A549 treated with RU486 at 1 μM for 4 hours (cell line): ENCODE data around the gene XYLT2. TPM values are rescaled to one million over a fixed set of nuclear protein-coding genes. Genes with fewer than 3 reads are reported as not detected.

Experiments used
- total RNA-seq: library from RNA; stranded (reverse); fragments of 200-300 nt; extraction: Qiagen RNA extraction; gene quantifications from 5 replicates; pipeline ENCODE4 v1.2.3, GENCODE V29; 2022; ENCODE audit warnings: low read depth

The XYLT2 gene
- total RNA-seq = 18.9 to 23.7 TPM (median 21.4 TPM) in 5 replicates

DNA sequence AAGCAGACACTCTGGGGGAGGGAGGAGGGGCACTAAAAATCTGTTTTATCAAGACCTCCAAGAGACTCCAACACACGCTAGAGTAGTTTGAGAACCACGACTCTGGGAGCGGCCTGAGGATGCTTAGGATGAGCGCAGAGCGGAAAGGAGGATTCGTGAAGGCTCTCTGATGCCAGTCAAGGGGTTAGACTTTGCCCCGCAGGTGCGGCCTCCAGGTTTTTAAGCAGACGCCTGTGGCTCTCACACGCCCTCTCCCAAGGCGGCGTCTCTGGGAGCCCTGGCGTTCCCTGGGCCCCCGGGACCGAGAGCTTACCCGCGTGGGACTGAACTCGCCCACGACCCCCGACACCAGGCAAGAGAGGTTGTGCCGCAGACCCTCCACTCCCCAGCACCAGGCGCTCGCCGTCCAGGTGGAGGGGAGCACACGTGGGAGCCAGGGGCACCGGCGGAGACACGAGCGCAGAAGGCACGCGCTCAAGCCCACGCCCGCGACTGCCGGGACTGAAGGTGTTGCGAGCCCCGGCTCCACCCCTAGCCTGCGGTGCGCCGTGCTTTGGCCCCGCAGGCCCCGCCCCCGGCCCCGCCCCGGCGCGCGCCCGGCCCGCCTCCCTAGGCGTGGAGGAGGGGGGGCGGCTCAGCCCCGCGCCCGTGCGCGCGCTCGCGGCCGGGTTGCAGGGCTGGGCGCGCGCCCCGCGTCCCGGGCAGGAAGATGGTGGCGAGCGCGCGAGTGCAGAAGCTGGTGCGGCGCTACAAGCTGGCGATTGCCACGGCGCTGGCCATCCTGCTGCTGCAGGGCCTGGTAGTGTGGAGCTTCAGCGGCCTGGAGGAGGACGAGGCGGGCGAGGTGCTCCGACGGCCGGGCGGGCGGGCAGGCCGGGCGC lies at the start of gene XYLT2:
Gene XYLT2, plus strand, starts transcription at position 695 of the 881 bp plus-strand sequence. Its CDS starts 15 bp downstream, at position 710.

DNA sequence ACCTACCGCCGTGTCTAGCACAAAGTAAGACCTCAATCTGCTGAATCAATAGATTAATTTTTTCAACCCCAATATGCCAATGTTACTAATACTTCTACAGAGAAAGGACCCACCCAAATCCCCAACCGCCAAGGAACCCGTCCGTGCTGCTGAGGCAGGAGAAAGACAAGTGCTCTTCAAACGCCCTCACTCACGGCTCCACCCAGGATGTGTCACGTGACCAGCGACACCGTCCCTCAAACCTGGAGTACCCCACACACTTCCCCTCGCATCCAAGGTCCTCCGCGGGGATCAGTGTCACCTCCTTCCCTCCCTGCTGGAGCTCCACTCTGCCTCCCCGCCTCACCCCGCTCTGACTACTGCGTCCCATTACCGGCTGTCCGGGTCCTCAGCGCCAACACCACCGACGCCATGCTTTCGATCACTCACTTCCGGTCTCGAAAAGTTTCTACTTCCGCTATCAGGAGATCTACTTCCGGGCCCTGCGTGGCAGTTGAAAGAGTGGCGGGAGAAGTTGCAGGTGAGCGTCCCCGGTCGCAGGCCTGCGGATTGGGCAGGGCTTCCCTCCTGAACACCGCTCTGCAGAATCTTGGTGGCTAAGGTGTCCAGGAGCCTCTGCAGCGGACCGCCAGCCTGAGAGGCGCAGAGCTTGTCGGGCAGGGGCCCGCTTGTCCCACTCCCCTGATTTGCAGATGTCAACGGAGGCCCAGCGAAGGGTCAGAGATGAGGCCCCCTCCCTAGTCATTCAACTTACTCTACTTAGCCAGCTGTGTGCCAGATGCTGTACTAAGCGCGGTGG lies 27.0 kb downstream of the XYLT2 start, which contains the start of the genes EME1 and MRPL27:
Gene EME1, plus strand, starts transcription at position 472 of the 799 bp plus-strand sequence. CDS start 1,980 bp downstream, outside the sequence.
Gene MRPL27, minus strand, starts transcription at position 427 of the 799 bp plus-strand sequence. Its CDS starts 14 bp downstream, at position 413.

DNA sequence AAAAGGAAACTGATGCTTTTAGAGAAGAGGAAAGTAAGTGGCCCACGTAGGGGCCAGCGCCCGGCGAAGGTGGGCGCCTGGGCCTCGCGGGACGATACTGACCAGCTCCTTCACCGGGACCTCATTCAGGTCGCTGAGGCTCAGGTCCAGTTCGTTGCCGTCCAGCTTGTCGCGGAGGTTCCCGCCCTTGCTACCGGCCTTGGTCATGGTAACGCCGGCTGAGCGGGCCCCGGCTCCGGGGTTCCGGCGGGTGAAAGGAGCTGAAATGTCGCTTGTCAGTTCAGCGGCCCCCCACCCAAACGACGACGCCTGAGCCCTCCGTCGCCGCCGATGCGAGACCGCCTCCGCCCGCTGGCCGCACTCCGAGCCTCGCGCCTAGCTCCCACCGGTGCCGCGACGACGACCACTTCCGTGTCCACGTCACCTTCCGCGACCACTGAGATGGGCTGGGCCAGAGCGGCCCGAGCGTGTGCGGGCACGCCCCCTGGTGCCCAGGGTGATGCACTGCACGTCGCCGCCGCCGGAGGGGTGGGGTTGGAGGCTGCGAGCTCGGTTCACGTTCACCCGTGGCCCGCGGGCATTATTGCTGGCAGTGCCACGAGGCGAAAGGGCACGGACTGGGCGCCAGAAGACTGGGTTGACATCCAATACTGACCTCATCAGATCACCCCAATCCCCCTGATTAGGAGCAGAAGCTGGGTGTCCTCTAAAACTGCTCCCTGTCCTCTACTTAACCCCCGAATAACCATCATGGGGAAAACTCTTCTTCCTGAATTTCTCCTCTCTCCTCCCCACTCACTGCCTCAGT lies 51.4 kb downstream of the XYLT2 start, which contains the start of gene LRRC59:
Gene LRRC59, minus strand, starts transcription at position 413 of the 808 bp plus-strand sequence. Its CDS starts 206 bp downstream, at position 207.

Other genes with a start within 250 kb of the XYLT2 start
- 0.18 to 0.88 TPM (median 0.38 TPM) in 5 replicates for gene SAMD14, start 216.0 kb upstream of the XYLT2 start, total RNA-seq
- gene PPP1R9B, start 195.4 kb upstream of the XYLT2 start, total RNA-seq = 44.5 to 63.0 TPM (median 59.3 TPM) in 5 replicates
- 1.1 to 2.3 TPM (median 2.0 TPM) in 4 of 5 replicates, not detected in the other for gene SGCA, start 180.1 kb upstream of the XYLT2 start, total RNA-seq
- 4.6 to 9.7 TPM (median 6.6 TPM) in 5 replicates for gene COL1A1, start 144.5 kb upstream of the XYLT2 start, total RNA-seq
- 21.2 to 28.6 TPM (median 23.5 TPM) in 5 replicates for gene TMEM92, start 71.7 kb upstream of the XYLT2 start, total RNA-seq
- gene MRPL27, start 27.1 kb downstream of the XYLT2 start, total RNA-seq = 137 to 172 TPM (median 142 TPM) in 5 replicates
- gene EME1, start 27.1 kb downstream of the XYLT2 start, total RNA-seq = 13.9 to 16.5 TPM (median 14.9 TPM) in 5 replicates
- gene LRRC59, start 51.4 kb downstream of the XYLT2 start, total RNA-seq = 223 to 243 TPM (median 236 TPM) in 5 replicates
- gene ACSF2, start 80.1 kb downstream of the XYLT2 start, total RNA-seq = 10.0 to 15.4 TPM (median 14.3 TPM) in 5 replicates
- not detected in 5 replicates for gene CHAD, start 122.8 kb downstream of the XYLT2 start, total RNA-seq
- 28.3 to 37.0 TPM (median 35.1 TPM) in 5 replicates for gene RSAD1, start 132.7 kb downstream of the XYLT2 start, total RNA-seq
- 0.37 to 0.85 TPM (median 0.51 TPM) in 5 replicates for gene MYCBPAP, start 162.3 kb downstream of the XYLT2 start, total RNA-seq
- 0.09 to 0.64 TPM (median 0.23 TPM) in 5 replicates for gene EPN3, start 186.6 kb downstream of the XYLT2 start, total RNA-seq
- 67.9 to 86.8 TPM (median 81.2 TPM) in 5 replicates for gene SPATA20, start 201.0 kb downstream of the XYLT2 start, total RNA-seq
- gene CACNA1G, start 214.6 kb downstream of the XYLT2 start, total RNA-seq = 3.7 to 5.4 TPM (median 4.7 TPM) in 5 replicates